Sigmoid colon (tissue), 7 donors: Measurements from ENCODE around the gene SARNP. TPM values are rescaled to one million over a fixed set of nuclear protein-coding genes. Genes with fewer than 3 reads are reported as not detected.
"Not testable (repeated sequence)": the region's sequence is repeated elsewhere in the genome, so short reads cannot be mapped to it uniquely, and the experiment has no call there.

Experiments
- DNase-seq: peaks from one replicate; pipeline ENCODE4 v3.0.0-alpha.2; 2019
- H3K27ac ChIP-seq, 4 donors: fragments of 200-600 bp; sonication (generic); one replicate each; pipeline ENCODE4 v1.5.1; 2016 to 2019; ENCODE audit warnings: mild to moderate bottlenecking in 1 of 4
- H3K27me3 ChIP-seq, 3 donors: fragments of 200-600 bp; sonication (generic); one replicate each; pipeline ENCODE4 v1.5.1; 2019; ENCODE audit warnings: mild to moderate bottlenecking in 1 of 3
- H3K36me3 ChIP-seq, 4 donors: fragments of 200-600 bp; sonication (generic); one replicate each; pipeline ENCODE4 v1.5.1; 2016 to 2019
- H3K4me1 ChIP-seq, 4 donors: fragments of 200-600 bp; sonication (generic); one replicate each; pipeline ENCODE4 v1.5.1; 2017 to 2019
- H3K4me3 ChIP-seq, 4 donors: fragments of 200-600 bp; sonication (generic); one replicate each; pipeline ENCODE4 v1.5.1; 2017 to 2019; ENCODE audit warnings: mild to moderate bottlenecking in 2 of 4, moderate library complexity in 1 of 4
- H3K9me3 ChIP-seq, 4 donors: fragments of 200-600 bp in 3 of 4; sonication (generic) in 3 of 4; one replicate each; pipeline versions ENCODE4 v1.5.1 to v1.6.1; 2013 to 2019
- CTCF ChIP-seq, 4 experiments: fragments of 450-650 bp in 3 of 4; fragments of 200-600 bp in 1 of 4; IDR thresholded peaks; one replicate each; pipeline ENCODE4 v1.5.1; 2016 to 2019; ENCODE audit warnings: antibody characterized with exemption in 4 of 4, mild to moderate bottlenecking in 3 of 4, moderate library complexity in 2 of 4
- EP300 ChIP-seq, 4 donors: sonication (generic); formaldehyde crosslinking; IDR thresholded peaks; one replicate each; pipeline ENCODE4 v1.6.1; 2017; ENCODE audit warnings: antibody characterized with exemption in 4 of 4
- POLR2A ChIP-seq, 2 donors: fragments of 450-650 bp; IDR thresholded peaks; one replicate each; pipeline ENCODE4 v1.6.1; 2016; ENCODE audit warnings: antibody characterized with exemption in 2 of 2, mild to moderate bottlenecking in 2 of 2, moderate library complexity in 2 of 2
- POLR2AphosphoS5 ChIP-seq, 4 donors: sonication (generic); formaldehyde crosslinking; IDR thresholded peaks; one replicate each; pipeline ENCODE4 v1.6.1; 2017; ENCODE audit warnings: antibody characterized with exemption in 4 of 4
- WGBS, 2 donors: extraction: QIAGEN DNeasy Blood & Tissue Kit; methylation state at CpG; one replicate each; pipeline ENCODE4 v1.1.7; 2013; 5-methylcytosine and 5-hydroxymethylcytosine counted together
- intact Hi-C: fragments of 100-400 bp; cut with DNase I; formaldehyde crosslinking; loops from one replicate; pipeline ENCODE4 v1.15.1; 2023
- polyA plus RNA-seq, 3 donors: library from polyadenylated mRNA; stranded (reverse); fragments of 200-250 nt; gene quantifications; one replicate each; pipeline ENCODE4 v1.2.3, GENCODE V29; 2013
- total RNA-seq, 4 donors: library from RNA; depleted of rRNA; stranded (reverse); fragments of >200 nt; gene quantifications; one replicate each; pipeline ENCODE4 v1.1.0, GENCODE V29; 2016
- donor health status: healthy with polysubstance abuse.
- donor health status: Bipolar disorder and iron deficiency.
- donor health status: healthy.

Gene SARNP
- total and polyA plus RNA-seq, 7 donors, result 49.0 to 106 (median 81.9) TPM

- no peak for TF ChIP-seq EP300 (IDR thresholded peaks at IDR 0.05)
- TF ChIP-seq POLR2AphosphoS5 (IDR thresholded peaks at IDR 0.05), result no peak
- TF ChIP-seq CTCF (IDR thresholded peaks at IDR 0.05), result no peak
- TF ChIP-seq POLR2A (IDR thresholded peaks at IDR 0.05), result no peak
- Histone ChIP-seq H3K4me3 (no peak overlapping the region), H3K36me3 (peaks cover 6 to 55% (median 14%) of the 10 kb centered on the region in 4 donors), H3K27ac (no peak overlapping the region), H3K4me1 (no peaks in the 10 kb centered on the region), H3K27me3 (no peaks in the 10 kb centered on the region), H3K9me3 (no peaks in the 10 kb centered on the region)
- intact Hi-C loops, result no loop called here
- no peak for DNase-seq
These were observed 54.9 kb downstream of the SARNP start for GRCh38 chr12:55762646-55763045.

GRCh38 chr12:55760663-55761062, 56.9 kb downstream of the SARNP start:
- Histone ChIP-seq H3K4me1 (no peaks in the 10 kb centered on the region), H3K27ac (no peak overlapping the region), H3K27me3 (no peaks in the 10 kb centered on the region), H3K36me3 (peaks cover 13 to 67% (median 23%) of the 10 kb centered on the region in 4 donors), H3K4me3 (no peak overlapping the region), H3K9me3 (no peaks in the 10 kb centered on the region)
- intact Hi-C loops, result no loop called here
- TF ChIP-seq POLR2A (IDR thresholded peaks at IDR 0.05) (no peak), EP300 (IDR thresholded peaks at IDR 0.05) (no peak), POLR2AphosphoS5 (IDR thresholded peaks at IDR 0.05) (no peak), CTCF (IDR thresholded peaks at IDR 0.05) (no peak)
- no peak for DNase-seq
- 90 to 95% methylated on average over 6 of the region's 6 CpGs for WGBS, 2 donors

GRCh38 chr12:55758575-55758974, 58.9 kb downstream of the SARNP start:
- H3K4me3 ChIP-seq, H3K27me3 ChIP-seq, H3K4me1 ChIP-seq, intact Hi-C loops, DNase-seq, H3K9me3 ChIP-seq, H3K27ac ChIP-seq: not testable (repeated sequence)
- WGBS, 2 donors, result 96 to 98% methylated on average over 4 of the region's 4 CpGs
- H3K36me3 ChIP-seq, result peaks cover 13 to 85% (median 23%) of the 10 kb centered on the region in 4 donors

GRCh38 chr12:55757701-55758100, 59.8 kb downstream of the SARNP start:
- DNase-seq, result no peak
- 77 to 78% methylated on average over 2 of the region's 2 CpGs for WGBS, 2 donors
- Histone ChIP-seq H3K4me1 (peaks cover 0 to 4% (median 0%) of the 10 kb centered on the region in 4 donors), H3K27ac (no peak overlapping the region), H3K36me3 (peaks cover 15 to 85% (median 23%) of the 10 kb centered on the region in 4 donors), H3K4me3 (no peak overlapping the region), H3K27me3 (no peaks in the 10 kb centered on the region), H3K9me3 (no peaks in the 10 kb centered on the region)
- intact Hi-C loops, result no loop called here
- TF ChIP-seq POLR2AphosphoS5 (IDR thresholded peaks at IDR 0.05) (no peak), CTCF (IDR thresholded peaks at IDR 0.05) (no peak), POLR2A (IDR thresholded peaks at IDR 0.05) (no peak), EP300 (IDR thresholded peaks at IDR 0.05) (no peak)

- H3K27ac ChIP-seq, result no peak overlapping the region
- 80 to 83% methylated on average over 2 of the region's 2 CpGs for WGBS, 2 donors
- H3K9me3 ChIP-seq, result no peaks in the 10 kb centered on the region
- intact Hi-C loops, result no loop called here
- peaks cover 19 to 97% (median 36%) of the 10 kb centered on the region in 4 donors for H3K36me3 ChIP-seq
- peaks cover 0 to 4% (median 0%) of the 10 kb centered on the region in 4 donors for H3K4me1 ChIP-seq
- H3K27me3 ChIP-seq, result no peaks in the 10 kb centered on the region
- no peak overlapping the region for H3K4me3 ChIP-seq
- no peak for DNase-seq
- no peak for TF ChIP-seq EP300 (IDR thresholded peaks at IDR 0.05)
These were observed 62.3 kb downstream of the SARNP start for GRCh38 chr12:55755246-55755645.
